ENCODE data around the gene KCNJ10.

KCNJ10 gene

DNA sequence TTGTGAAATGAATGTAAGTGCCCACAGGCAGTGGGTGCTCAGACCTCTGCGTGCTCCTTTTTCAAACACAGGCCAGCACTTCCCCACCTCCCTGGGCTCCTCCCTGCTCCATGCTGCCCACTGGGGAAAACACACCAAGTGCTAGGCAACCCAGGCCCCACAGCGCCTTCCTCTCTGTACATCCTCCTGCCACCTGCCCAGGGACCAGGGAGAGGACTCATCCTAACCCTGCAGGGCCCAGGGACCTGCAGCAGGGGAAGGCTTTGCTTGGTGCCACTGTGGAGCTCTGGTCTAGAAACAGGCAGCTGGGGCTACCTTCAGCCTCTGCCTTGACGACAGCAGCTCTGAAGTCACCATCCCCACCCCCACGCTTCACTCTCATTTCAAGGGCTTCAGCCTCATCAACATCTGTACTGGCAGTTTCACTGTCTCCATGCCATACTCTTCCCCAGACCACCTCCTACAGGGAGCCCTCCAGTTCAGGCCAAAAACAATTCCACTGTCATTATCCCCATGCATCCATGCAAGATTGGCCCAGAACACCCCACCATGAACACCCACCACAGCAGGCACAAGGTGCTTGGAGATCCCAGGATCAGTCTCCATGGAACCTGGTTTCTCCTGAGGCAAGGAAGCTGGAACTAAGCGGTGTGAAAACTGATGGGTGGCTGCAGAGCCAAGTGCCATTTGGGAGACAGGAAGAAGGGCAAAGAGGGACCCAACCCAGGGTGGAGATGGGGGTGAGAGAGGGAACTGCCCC lies 27.4 kb upstream of the KCNJ10 start:
- ATAC-seq (ENCODE audit: low read depth) (no peak), DNase-seq (ENCODE audit: low spot score) (no peak)
- Histone ChIP-seq H3K4me3 (ENCODE audit: severe bottlenecking) (peak overlapping the region; percentile 63), H3K4me1 (ENCODE audit: insufficient read depth, poor library complexity, severe bottlenecking) (peaks cover 9% of the 10 kb centered on the region), H3K27me3 (ENCODE audit: insufficient read depth, poor library complexity, severe bottlenecking) (no peaks in the 10 kb centered on the region), H3K9me3 (ENCODE audit: severe bottlenecking) (no peaks in the 10 kb centered on the region), H3K36me3 (ENCODE audit: low read depth) (no peaks in the 10 kb centered on the region), H3K27ac (ENCODE audit: poor library complexity, severe bottlenecking) (peak overlapping the region; percentile 46)
- no peak for TF ChIP-seq CTCF (IDR thresholded peaks at IDR 0.05; ENCODE audit: poor library complexity, severe bottlenecking)

DNA sequence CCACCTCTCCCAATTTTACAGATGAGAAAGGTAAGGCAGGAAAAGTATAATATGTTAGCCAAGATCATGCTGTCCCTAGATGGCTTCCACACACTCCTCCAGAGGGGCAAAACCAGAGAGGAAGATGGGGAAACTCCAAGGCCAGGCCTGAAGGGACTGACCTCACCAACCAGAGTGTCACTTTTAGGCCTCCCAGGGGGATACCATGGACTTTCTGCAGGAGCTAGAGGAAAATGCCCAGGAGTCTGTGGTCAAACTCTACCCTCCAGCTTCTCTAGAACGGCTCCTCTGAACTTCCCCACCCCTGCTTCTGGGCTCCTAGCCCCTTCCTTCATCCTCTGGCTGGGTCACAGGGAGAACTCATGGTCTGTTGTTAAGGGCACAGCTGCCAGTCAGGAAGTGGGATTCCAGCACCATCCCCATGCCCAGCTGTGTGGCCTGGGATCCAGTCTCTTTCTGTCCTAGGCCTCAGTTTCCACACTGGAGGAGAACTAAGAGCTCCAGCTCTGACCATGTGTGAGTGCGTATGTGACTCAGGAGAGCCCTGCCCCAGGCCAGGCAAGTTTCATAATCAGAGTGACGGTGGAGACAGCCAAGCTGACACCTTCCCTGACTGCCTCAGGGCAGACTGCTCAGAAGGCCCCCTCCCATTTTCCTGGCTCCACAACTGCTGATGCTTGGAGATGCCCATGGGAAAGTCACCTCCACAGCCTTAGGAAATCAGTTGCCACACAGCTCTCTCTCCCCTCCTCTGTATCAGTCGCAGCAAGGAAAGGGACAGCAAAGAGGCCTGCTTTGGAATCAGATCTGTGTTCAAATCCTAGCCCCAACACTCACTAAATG lies 26.5 kb upstream of the KCNJ10 start:
- Histone ChIP-seq H3K9me3 (ENCODE audit: severe bottlenecking) (no peaks in the 10 kb centered on the region), H3K4me3 (ENCODE audit: severe bottlenecking) (no peak overlapping the region), H3K36me3 (ENCODE audit: low read depth) (no peaks in the 10 kb centered on the region), H3K4me1 (ENCODE audit: insufficient read depth, poor library complexity, severe bottlenecking) (peaks cover 9% of the 10 kb centered on the region), H3K27me3 (ENCODE audit: insufficient read depth, poor library complexity, severe bottlenecking) (no peaks in the 10 kb centered on the region), H3K27ac (ENCODE audit: poor library complexity, severe bottlenecking) (no peak overlapping the region)
- TF ChIP-seq CTCF (IDR thresholded peaks at IDR 0.05; ENCODE audit: poor library complexity, severe bottlenecking) = no peak
- DNase-seq (ENCODE audit: low spot score) = peak; percentile 80
- ATAC-seq (ENCODE audit: low read depth) = peak; percentile 45

- Histone ChIP-seq H3K27ac (ENCODE audit: poor library complexity, severe bottlenecking) (no peak overlapping the region), H3K27me3 (ENCODE audit: insufficient read depth, poor library complexity, severe bottlenecking) (no peaks in the 10 kb centered on the region), H3K36me3 (ENCODE audit: low read depth) (no peaks in the 10 kb centered on the region), H3K4me1 (ENCODE audit: insufficient read depth, poor library complexity, severe bottlenecking) (peaks cover 9% of the 10 kb centered on the region), H3K4me3 (ENCODE audit: severe bottlenecking) (no peak overlapping the region), H3K9me3 (ENCODE audit: severe bottlenecking) (no peaks in the 10 kb centered on the region)
- TF ChIP-seq CTCF (IDR thresholded peaks at IDR 0.05; ENCODE audit: poor library complexity, severe bottlenecking) = no peak
- DNase-seq (ENCODE audit: low spot score) (no peak), ATAC-seq (ENCODE audit: low read depth) (no peak)
Observed at GRCh38 chr1:160095382-160096105, 25.6 kb upstream of the KCNJ10 start.

DNA sequence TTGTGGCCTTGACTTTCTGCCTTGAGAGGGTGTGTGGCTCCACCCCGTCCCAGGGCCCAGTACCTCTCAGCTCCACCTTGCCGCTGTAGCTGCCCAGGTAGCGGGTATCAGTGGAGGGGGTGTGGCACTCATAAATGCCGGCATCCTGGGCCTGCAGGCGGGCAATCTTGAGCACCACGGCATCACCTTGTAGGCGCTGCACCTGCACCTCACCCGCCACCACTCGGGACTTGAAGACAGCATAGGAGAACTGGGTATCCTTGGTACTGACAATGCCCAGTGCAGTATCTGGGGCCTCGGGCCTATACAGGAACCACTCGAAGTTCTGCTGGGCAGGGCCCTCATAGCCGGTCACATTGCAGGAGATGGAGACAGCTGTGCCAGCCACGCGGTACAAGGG lies 24.8 kb upstream of the KCNJ10 start:
- TF ChIP-seq CTCF (IDR thresholded peaks at IDR 0.05; ENCODE audit: poor library complexity, severe bottlenecking) = no peak
- Histone ChIP-seq H3K27me3 (ENCODE audit: insufficient read depth, poor library complexity, severe bottlenecking) (no peaks in the 10 kb centered on the region), H3K36me3 (ENCODE audit: low read depth) (no peaks in the 10 kb centered on the region), H3K4me3 (ENCODE audit: severe bottlenecking) (no peak overlapping the region), H3K4me1 (ENCODE audit: insufficient read depth, poor library complexity, severe bottlenecking) (peaks cover 9% of the 10 kb centered on the region), H3K27ac (ENCODE audit: poor library complexity, severe bottlenecking) (no peak overlapping the region), H3K9me3 (ENCODE audit: severe bottlenecking) (no peaks in the 10 kb centered on the region)
- DNase-seq (ENCODE audit: low spot score) (no peak), ATAC-seq (ENCODE audit: low read depth) (no peak)

Measured in RWPE2 (cell line).